SIG-M5 (cell line): ENCODE results near the gene PLEKHH3.

Experiments used
- DNase-seq: peaks from one replicate; lab custom pipeline; 2025; lab: John Stamatoyannopoulos, UW

PLEKHH3 gene

DNA sequence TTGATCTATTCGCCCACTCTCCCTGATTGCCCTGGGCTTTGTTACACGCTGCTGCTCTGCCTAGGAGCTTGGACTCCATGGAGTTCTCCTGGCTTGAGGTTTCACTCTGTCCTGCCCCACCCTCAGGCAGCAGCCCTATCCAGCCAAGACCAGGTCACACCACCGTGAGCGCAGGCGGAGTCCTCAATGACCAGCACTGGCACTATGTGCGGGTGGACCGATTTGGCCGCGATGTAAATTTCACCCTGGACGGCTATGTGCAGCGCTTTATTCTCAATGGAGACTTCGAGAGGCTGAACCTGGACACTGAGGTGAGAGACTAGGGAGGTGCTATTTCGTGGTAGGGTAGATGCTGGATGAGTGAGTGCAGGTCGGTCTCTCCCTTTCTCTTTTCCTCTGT is 9.0 kb upstream of the PLEKHH3 start:
- DNase-seq, result no peak

DNA sequence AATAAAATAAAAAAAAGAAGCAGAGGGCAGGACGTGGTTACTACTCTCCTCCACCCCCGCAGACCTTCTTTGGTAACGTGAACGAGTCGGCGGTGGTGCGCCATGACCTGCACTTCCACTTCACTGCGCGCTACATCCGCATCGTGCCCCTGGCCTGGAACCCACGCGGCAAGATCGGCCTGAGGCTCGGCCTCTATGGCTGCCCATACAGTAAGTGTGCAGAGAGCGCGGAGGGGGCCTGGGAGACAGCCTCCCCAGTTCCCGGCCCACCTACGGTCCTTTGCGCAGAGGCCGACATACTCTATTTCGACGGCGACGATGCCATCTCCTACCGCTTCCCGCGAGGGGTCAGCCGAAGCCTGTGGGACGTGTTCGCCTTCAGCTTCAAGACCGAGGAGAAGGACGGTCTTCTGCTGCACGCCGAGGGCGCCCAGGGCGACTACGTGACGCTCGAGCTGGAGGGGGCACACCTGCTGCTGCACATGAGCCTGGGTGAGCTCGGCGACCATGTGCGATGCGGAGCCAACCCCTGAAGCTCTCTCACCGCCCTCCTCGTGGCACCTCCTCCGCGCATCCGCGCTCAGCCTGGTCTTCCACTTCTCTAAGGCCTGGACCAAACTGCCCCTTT is 8.2 kb upstream of the PLEKHH3 start:
- no peak for DNase-seq

DNA sequence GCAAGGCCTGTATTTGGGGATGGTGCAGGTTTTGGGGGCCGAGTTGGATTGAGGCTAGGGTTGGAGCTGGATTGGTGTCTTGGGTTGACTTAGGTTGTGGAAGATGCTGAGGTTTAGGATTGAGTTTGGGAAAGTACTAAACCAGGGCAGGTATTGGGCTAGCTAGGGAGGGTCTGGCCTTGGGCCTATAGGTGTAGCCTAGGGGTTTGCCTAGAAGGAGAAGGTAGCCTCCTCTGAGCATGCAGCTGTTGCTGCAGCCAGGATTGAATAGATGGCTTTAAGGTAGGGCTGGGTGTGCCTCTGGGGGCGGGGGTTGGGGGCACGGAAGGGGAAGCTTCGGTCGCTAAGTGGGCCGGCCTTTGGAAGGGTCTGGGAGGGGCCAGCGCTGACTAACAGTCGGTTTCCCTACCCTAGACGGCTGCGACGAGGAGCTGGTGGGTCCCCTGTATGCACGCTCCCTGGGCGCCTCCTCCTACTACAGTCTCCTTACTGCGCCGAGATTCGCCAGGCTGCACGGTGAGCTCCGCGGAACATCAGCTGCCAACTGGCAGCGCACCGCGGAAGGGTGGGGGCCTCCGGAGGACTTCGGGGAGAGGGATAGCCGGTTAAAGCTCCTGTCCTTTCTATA is 6.7 kb upstream of the PLEKHH3 start:
- DNase-seq, result no peak

DNA sequence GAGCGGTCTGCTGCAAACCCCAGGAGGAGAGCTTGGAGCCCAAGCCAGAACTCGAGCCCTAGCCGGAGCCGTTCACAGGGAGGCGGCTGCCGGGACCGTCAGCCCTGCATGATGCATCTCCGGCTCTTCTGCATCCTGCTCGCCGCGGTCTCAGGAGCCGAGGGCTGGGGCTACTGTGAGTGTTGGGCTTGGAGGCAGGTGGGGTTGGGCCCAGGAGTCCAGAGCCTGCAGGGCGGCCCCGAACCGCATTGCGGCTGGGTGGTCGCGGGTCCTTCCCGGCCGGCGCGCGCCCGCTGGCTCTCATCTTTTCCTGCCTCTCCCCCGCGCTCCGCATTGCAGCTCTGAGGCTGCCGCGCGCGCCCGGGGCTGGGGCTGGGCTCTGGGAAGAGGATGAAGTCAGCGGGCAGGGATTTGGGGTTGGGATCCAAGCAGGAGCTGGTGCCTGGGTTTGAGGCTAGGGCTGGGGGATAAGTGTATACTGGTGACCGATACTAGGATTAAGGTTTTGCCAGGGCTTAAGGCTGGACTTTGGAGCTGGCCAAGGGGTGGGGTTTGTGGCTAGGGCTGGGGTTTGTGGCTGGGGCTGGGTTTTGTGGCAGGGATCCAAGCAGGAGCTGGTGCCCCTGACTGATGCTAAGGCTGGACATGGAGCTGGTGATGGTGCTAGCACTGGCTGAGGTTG is 6.1 kb upstream of the PLEKHH3 start:
- DNase-seq, result no peak

DNA sequence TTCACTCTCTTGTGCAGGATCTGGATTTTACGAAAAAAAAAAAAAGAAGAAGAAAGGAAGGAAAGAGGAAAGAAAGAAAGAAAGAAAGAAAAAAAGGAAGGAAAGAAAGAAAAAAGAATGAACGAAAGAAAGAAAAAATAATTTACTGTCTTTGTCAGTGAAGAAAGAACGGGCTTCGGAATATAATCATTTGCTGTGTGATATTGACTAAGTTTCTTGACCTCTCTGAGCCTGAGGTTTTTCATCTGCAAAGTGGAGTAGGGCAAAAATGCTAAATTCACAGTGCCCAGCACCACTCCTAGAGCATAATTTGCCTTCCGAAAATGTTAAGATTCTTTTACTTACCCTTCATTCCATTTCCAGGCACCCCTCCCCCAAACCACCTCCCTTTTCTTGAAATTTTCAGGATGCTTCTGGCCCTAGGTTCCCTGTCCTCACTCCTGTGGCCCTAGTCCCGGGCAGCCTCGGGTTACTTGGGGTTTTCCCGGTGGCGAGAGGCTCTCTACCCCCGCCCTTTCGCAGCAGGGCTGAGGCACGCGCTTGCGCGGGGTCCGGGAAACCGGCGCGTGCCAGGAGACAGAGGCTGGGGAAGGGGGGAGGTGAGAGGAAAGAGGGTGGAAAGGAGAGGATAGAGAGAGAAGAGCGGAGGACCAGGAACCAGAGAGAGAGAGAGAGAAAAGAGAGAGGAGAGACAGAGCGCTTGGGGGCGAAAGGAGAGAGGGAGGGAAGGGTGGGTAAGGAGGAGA is 5.4 kb upstream of the PLEKHH3 start, which contains the start of gene CNTNAP1:
Gene CNTNAP1, plus strand, starts transcription at position 556 of the 746 bp plus-strand sequence. CDS start 299 bp downstream, outside the sequence.
- no peak for DNase-seq

GRCh38 chr17:42680331-42680808 is 3.6 kb upstream of the PLEKHH3 start:
- DNase-seq, result no peak

GRCh38 chr17:42679492-42680330 is 2.9 kb upstream of the PLEKHH3 start:
- no peak for DNase-seq

GRCh38 chr17:42678951-42679491 is 2.2 kb upstream of the PLEKHH3 start:
- no peak for DNase-seq

GRCh38 chr17:42677921-42678781 is 1.4 kb upstream of the PLEKHH3 start:
- DNase-seq, result no peak

- DNase-seq, result peak; percentile 97
Observed at GRCh38 chr17:42677012-42677857, 441 bp upstream of the PLEKHH3 start.

DNA sequence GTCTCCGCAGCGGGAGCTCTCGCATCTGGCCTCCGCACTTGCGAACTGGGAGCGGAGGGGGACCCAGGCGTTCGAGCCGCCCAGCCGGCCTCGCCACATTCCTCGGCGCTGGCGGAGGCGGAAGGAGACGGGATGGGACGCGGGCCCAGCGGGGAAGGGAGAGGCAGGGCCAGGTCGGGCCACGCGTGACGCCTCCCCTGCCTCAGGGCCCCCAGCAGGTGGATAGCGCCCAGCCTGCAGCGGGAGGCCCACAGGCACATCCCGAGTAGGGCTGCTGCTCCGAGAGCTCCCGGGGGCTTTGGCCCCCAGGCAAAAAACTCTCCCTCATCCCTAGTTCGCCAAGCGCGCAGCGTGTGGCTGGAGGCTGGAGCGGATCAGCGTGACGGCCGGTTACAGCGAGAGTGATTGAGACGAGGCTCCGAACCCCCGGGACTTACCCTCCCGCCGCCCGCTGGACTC is 800 bp downstream of the PLEKHH3 start:
- no peak for DNase-seq

DNA sequence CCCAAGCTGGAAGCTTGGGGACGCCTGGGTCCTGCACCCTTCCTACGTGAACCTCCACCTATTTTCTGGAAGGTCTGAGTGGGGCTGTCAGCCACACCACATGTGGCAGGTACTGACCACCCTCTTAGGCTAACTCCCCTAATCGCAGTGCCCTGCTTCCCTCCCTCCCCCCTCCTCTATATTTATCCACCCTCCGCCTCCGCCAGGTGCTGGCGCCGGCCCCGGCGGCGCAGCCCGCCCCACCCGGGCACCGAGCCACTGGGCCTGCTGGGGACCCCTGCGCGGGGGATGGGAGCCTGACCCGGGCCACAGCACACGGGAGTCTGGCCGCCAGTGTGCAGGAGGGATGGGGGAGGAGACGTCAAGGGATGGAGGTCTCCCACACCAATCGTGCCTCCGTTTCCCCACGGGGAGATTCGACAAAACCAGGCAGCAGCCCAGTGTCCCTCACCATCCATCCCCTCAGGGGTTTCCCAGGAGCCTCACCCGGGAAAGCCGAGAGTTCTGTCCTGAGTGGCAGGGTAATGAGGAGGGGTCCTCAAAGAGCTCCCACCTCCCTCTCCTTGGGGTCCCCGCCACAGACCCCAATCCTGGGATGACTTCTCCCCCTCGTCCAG is 1.3 kb downstream of the PLEKHH3 start:
- DNase-seq, result no peak

DNA sequence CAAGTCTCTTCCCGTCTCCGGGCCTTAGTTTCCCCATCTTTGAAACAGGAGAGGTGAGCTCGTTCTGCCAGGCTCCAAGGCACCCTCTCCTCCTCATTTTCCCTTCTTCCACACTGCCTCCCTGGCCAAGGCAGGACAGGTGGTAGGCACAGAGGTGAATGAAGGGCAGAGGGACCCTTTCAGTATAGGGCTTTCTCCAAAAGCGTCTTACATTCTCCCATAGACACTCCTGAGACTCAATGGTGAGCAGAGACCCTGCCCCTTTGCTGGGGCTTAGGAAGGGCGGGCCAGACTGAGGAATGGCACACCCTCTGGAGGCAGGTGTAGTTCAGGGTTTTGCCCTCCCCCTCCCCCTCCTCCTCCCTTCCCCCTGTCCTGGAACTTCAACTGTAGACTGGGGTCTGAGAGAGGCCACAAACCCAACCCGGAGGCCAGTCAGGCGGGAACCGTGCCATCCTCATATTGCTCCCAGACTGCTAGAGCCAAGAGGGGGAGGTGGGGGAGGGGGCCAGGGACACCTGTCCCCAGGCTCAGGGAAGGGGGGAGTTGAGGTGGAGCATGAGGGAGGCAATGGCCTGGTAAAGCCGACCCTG is 1.9 kb downstream of the PLEKHH3 start:
- no peak for DNase-seq

- no peak for DNase-seq
Observed at GRCh38 chr17:42673885-42674754, 2.7 kb downstream of the PLEKHH3 start.

GRCh38 chr17:42673266-42673884 is 3.4 kb downstream of the PLEKHH3 start:
- DNase-seq, result no peak

DNA sequence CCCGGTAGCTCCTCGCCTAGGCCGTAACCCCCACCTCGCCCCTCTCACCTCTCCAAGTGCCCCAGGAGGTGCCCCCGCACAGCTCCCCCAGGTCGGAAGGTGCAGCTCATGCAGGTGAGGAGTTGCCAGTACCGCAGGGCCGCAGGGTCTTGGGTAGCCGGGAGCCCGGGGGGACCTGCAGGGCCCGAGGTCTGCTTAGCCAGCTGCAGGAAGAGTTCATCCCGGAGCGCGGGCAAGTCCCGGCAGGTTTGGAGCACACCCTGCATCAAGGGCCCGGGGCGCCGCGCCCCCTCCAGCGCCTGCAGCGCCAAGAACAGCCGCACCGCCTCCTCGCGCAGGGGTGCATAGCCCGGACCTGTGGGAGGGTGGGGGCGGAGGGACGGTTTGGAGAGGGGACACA is 4.8 kb downstream of the PLEKHH3 start:
- no peak for DNase-seq
